HepG2 (cell line): ENCODE data around the gene SUPT6H. TPM values are rescaled to one million over a fixed set of nuclear protein-coding genes. Genes with fewer than 3 reads are reported as not detected.
A peak's percentile ranks its signal among the peaks of the same experiment; 100 is the strongest.

Experiments
- DDIT3 ChIP-seq: sonication (generic); formaldehyde crosslinking; IDR thresholded peaks from 2 replicates; pipeline ENCODE4 v1.4.0; 2020; ENCODE audit warnings: mild to moderate bottlenecking, missing genetic modification reagents
- ELK4 ChIP-seq: sonication (generic); formaldehyde crosslinking; IDR thresholded peaks from 2 replicates; pipeline ENCODE4 v1.9.0; 2021; ENCODE audit warnings: missing genetic modification reagents, borderline replicate concordance
- GLI4 ChIP-seq: sonication (generic); formaldehyde crosslinking; IDR thresholded peaks from 2 replicates; pipeline ENCODE4 v1.5.1; 2020; ENCODE audit warnings: missing genetic modification reagents, mild to moderate bottlenecking, moderate library complexity, borderline replicate concordance
- IRX3 ChIP-seq: sonication (generic); formaldehyde crosslinking; IDR thresholded peaks from 2 replicates; pipeline ENCODE4 v1.8.1; 2023; ENCODE audit warnings: mild to moderate bottlenecking, low read depth, missing genetic modification reagents, borderline replicate concordance
- NFKB2 ChIP-seq: sonication (generic); formaldehyde crosslinking; IDR thresholded peaks from 2 replicates; pipeline ENCODE4 v1.4.0; 2020; ENCODE audit warnings: missing genetic modification reagents, borderline replicate concordance
- NFRKB ChIP-seq: fragments of 450-650 bp; IDR thresholded peaks from 2 replicates; pipeline ENCODE4 v1.6.1; 2017
- NRL ChIP-seq: sonication (generic); formaldehyde crosslinking; IDR thresholded peaks from 2 replicates; pipeline ENCODE4 v1.5.0; 2020; ENCODE audit warnings: missing genetic modification reagents, mild to moderate bottlenecking, moderate library complexity, borderline replicate concordance
- PLRG1 ChIP-seq: fragments of 450-650 bp; conservative IDR thresholded peaks from 2 replicates; pipeline ENCODE4 v1.6.1; 2016
- RFX3 ChIP-seq: IDR thresholded peaks from 2 replicates; pipeline ENCODE4 v1.6.1; 2016; ENCODE audit warnings: missing biosample characterization, missing genetic modification reagents
- SALL2 ChIP-seq: sonication (generic); formaldehyde crosslinking; IDR thresholded peaks from 2 replicates; pipeline ENCODE4 v1.8.1; 2023; ENCODE audit warnings: mild to moderate bottlenecking, missing genetic modification reagents, inconsistent platforms
- SATB2 ChIP-seq: sonication (generic); formaldehyde crosslinking; IDR thresholded peaks from 2 replicates; pipeline ENCODE4 v1.5.0; 2020; ENCODE audit warnings: missing genetic modification reagents
- THYN1 ChIP-seq: sonication (generic); formaldehyde crosslinking; IDR thresholded peaks from 2 replicates; pipeline ENCODE4 v1.8.1; 2023; ENCODE audit warnings: low read depth, mild to moderate bottlenecking, moderate library complexity, missing genetic modification reagents, borderline replicate concordance
- ZNF136 ChIP-seq: sonication (generic); formaldehyde crosslinking; IDR thresholded peaks from 2 replicates; pipeline ENCODE4 v1.8.1; 2022; ENCODE audit warnings: low read depth, mild to moderate bottlenecking, moderate library complexity, missing genetic modification reagents
- ZNF275 ChIP-seq: sonication (generic); formaldehyde crosslinking; IDR thresholded peaks from 2 replicates; pipeline ENCODE4 v1.8.0; 2022; ENCODE audit warnings: missing genetic modification reagents, mild to moderate bottlenecking, inconsistent platforms, borderline replicate concordance
- ZNF431 ChIP-seq: sonication (generic); formaldehyde crosslinking; IDR thresholded peaks from 2 replicates; pipeline ENCODE4 v1.9.0; 2022; ENCODE audit warnings: missing genetic modification reagents, low read depth, mild to moderate bottlenecking, borderline replicate concordance
- ZNF567 ChIP-seq: sonication (generic); formaldehyde crosslinking; IDR thresholded peaks from 2 replicates; pipeline ENCODE4 v1.8.1; 2023; ENCODE audit warnings: mild to moderate bottlenecking, missing genetic modification reagents, borderline replicate concordance
- ZNF720 ChIP-seq: sonication (generic); formaldehyde crosslinking; IDR thresholded peaks from 2 replicates; pipeline ENCODE4 v1.4.0; 2020; ENCODE audit warnings: missing genetic modification reagents
- polyA plus RNA-seq, 8 experiments: library from polyadenylated mRNA; depleted of rRNA in 3 of 8; stranded (reverse) in 7 of 8; unstranded in 1 of 8; fragments of >200 nt; fragmentation: Illumina TruSeq in 4 of 8; extraction: Trizol in 4 of 8; gene quantifications; 2 replicates each; pipeline versions ENCODE4 v1.2.1 to v1.2.3, GENCODE V29; 2011 to 2016; ENCODE audit warnings: low read depth in 4 of 8, missing spikeins in 1 of 8, mixed read lengths in 1 of 8; ENCODE audit not compliant: insufficient read depth in 1 of 8
- total RNA-seq, 5 experiments: library from RNA; depleted of rRNA; stranded (reverse); fragments of >200 nt; fragmentation: Illumina TruSeq; extraction: Trizol; gene quantifications; 2 replicates each; pipeline ENCODE4 v1.2.3, GENCODE V29; 2016; ENCODE audit warnings: low read depth in 1 of 5
- TF ChIP-seq, protein P1 (sequence below): sonication (generic); formaldehyde crosslinking; IDR thresholded peaks from 2 replicates; pipeline ENCODE4 v1.4.0; 2020; ENCODE audit warnings: mild to moderate bottlenecking, missing genetic modification reagents
- TF ChIP-seq, protein P2 (sequence below): sonication (generic); formaldehyde crosslinking; IDR thresholded peaks from 2 replicates; pipeline ENCODE4 v1.4.0; 2020; ENCODE audit warnings: missing genetic modification reagents, borderline replicate concordance
- TF ChIP-seq, protein P3 (sequence below): sonication (generic); formaldehyde crosslinking; IDR thresholded peaks from 2 replicates; pipeline ENCODE4 v1.8.1; 2023; ENCODE audit warnings: missing genetic modification reagents, inconsistent platforms, borderline replicate concordance

SUPT6H gene
- total and polyA plus RNA-seq, 2 of the 13 experiments (the other 11 are each of a cell fraction or from before 2014, with no cell fraction given): 32.7 to 39.9 TPM

- TF ChIP-seq ELK4 (CRISPR knock-in tag) (no peak), ZNF136 (peak; percentile 38; the same call in 1 of the 2 replicates), ZNF720 (no peak), IRX3 (no peak), THYN1 (CRISPR knock-in tag) (no peak), ZNF275 (CRISPR knock-in tag) (peak; percentile 43; the same call in 1 of the 2 replicates), DDIT3 (CRISPR knock-in tag) (no peak), SALL2 (CRISPR knock-in tag) (no peak; the same call in 1 of the 2 replicates), NFKB2 (peak; percentile 37; the same call in 1 of the 2 replicates), ZNF431 (CRISPR knock-in tag) (no peak), GLI4 (CRISPR knock-in tag) (0 out of 2 replicates have a peak, but pooled peaks have one; percentile 40), SATB2 (no peak), RFX3 (CRISPR knock-in tag) (no peak), ZNF567 (no peak), NRL (CRISPR knock-in tag) (peak; percentile 63; the same call in 1 of the 2 replicates), PLRG1 (no peak), NFRKB (no peak)
- TF ChIP-seq, protein P1, sequence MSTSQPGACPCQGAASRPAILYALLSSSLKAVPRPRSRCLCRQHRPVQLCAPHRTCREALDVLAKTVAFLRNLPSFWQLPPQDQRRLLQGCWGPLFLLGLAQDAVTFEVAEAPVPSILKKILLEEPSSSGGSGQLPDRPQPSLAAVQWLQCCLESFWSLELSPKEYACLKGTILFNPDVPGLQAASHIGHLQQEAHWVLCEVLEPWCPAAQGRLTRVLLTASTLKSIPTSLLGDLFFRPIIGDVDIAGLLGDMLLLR: peak; percentile 52; the same call in 1 of the 2 replicates
- TF ChIP-seq, protein P2, sequence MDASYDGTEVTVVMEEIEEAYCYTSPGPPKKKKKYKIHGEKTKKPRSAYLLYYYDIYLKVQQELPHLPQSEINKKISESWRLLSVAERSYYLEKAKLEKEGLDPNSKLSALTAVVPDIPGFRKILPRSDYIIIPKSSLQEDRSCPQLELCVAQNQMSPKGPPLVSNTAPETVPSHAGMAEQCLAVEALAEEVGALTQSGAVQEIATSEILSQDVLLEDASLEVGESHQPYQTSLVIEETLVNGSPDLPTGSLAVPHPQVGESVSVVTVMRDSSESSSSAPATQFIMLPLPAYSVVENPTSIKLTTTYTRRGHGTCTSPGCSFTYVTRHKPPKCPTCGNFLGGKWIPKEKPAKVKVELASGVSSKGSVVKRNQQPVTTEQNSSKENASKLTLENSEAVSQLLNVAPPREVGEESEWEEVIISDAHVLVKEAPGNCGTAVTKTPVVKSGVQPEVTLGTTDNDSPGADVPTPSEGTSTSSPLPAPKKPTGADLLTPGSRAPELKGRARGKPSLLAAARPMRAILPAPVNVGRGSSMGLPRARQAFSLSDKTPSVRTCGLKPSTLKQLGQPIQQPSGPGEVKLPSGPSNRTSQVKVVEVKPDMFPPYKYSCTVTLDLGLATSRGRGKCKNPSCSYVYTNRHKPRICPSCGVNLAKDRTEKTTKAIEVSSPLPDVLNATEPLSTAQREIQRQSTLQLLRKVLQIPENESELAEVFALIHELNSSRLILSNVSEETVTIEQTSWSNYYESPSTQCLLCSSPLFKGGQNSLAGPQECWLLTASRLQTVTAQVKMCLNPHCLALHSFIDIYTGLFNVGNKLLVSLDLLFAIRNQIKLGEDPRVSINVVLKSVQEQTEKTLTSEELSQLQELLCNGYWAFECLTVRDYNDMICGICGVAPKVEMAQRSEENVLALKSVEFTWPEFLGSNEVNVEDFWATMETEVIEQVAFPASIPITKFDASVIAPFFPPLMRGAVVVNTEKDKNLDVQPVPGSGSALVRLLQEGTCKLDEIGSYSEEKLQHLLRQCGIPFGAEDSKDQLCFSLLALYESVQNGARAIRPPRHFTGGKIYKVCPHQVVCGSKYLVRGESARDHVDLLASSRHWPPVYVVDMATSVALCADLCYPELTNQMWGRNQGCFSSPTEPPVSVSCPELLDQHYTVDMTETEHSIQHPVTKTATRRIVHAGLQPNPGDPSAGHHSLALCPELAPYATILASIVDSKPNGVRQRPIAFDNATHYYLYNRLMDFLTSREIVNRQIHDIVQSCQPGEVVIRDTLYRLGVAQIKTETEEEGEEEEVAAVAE (CRISPR knock-in tag): no peak
- TF ChIP-seq, protein P3, sequence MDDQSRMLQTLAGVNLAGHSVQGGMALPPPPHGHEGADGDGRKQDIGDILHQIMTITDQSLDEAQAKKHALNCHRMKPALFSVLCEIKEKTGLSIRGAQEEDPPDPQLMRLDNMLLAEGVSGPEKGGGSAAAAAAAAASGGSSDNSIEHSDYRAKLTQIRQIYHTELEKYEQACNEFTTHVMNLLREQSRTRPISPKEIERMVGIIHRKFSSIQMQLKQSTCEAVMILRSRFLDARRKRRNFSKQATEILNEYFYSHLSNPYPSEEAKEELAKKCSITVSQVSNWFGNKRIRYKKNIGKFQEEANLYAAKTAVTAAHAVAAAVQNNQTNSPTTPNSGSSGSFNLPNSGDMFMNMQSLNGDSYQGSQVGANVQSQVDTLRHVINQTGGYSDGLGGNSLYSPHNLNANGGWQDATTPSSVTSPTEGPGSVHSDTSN (CRISPR knock-in tag): no peak
Observed at GRCh38 chr17:28644787-28645575, 17.0 kb upstream of the SUPT6H start, which contains the start of gene BLTP2 (continued).
